Heart left ventricle (tissue), 13 donors: Measurements from ENCODE around the gene WDR86.

Experiments
- CTCF ChIP-seq, 12 donors: fragments of 200-600 bp; sonication (generic) in 4 of 12; IDR thresholded peaks; one replicate each; pipeline versions ENCODE4 v1.5.0 to v1.8.0; 2018 to 2022; ENCODE audit warnings: antibody characterized with exemption in 12 of 12, mild to moderate bottlenecking in 5 of 12
- POLR2A ChIP-seq, 2 donors: fragments of 450-650 bp; IDR thresholded peaks; one replicate each; pipeline ENCODE4 v1.6.1; 2017; ENCODE audit warnings: antibody characterized with exemption in 2 of 2, mild to moderate bottlenecking in 2 of 2, moderate library complexity in 2 of 2
- donor health status: ischemic (EF 13 %, LVEDD 7.1; RV severe dilation, severe dysfunction).
- donor health status: DM: no; HTN: yes; CAD: no.
- donor health status: DM: no; HTN: no; CAD: no.
- donor health status: ischemic (EF 25% LVEDD 6.9; RV normal size, moderate dysfunction).
- donor health status: ischemic (EF 25% LVEDD 5.7; RV mildly dilated, moderate dysfunction).
- donor health status: ischemic (EF 35%, LVEDD 5.7; RV mildly dilated, moderate dysfunction).
- donor health status: nonischemic (EF 11% LVEDD 7.7; RV severe dilation, severe dysfunction).
- donor health status: DM: yes; HTN: yes; CAD: no.
- donor health status: PGD.
- donor health status: ischemic (EF 29% LVEDD 5.4; RV normal size, mild dysfunction).
- donor health status: nonischemic (EF 23%, LVEDD 6.1; RV moderate dilation, normal function).

GRCh38 chr7:151394076-151395035 lies 15.5 kb downstream of the WDR86 start:
- TF ChIP-seq CTCF (IDR thresholded peaks at IDR 0.05) (no peak), POLR2A (IDR thresholded peaks at IDR 0.05) (no peak)
